Epithelial cell of prostate (primary cell): Measurements from ENCODE around the gene ATP8B4.
"Not testable (repeated sequence)": the region's sequence is repeated elsewhere in the genome, so short reads cannot be mapped to it uniquely, and the experiment has no call there.

Experiments
- DNase-seq: peaks from one replicate; pipeline ENCODE4 v3.0.0-alpha.2; 2011; ENCODE audit warnings: low read depth, low spot score
- H3K27ac ChIP-seq: fragments of 450-650 bp; 2 replicates; pipeline ENCODE4 v1.5.1; 2017; ENCODE audit warnings: mild to moderate bottlenecking

ATP8B4 gene

DNA sequence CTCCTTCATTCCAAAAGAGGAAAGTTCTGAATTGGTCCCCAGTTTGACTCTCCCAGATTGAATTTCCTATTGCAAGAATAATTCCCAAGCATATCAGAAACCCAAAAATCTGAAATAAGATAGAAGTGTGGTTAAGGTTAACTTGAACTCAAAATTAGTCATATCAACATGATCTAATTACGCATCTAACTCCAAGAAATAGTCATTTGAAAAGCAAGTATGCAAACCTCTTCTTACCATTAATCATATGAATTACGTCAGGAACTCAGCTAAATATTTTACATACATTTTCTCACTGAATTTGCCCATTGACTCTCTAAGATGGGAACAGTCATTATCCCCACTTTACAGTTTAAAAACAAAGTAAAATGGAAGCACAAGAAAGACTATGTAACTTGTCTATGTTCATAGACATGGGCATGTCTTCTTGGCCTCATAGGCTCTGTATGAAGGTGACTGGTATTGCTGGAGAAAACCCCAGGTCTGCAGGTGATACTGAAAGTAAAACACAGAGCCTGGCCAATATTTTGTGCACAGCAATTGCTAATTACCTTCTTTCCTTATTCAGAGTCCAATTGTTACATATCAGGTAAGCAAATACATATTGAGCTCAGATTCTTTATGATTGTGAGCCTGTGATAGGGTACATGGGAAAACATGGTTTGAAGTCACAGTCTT is 139.2 kb downstream of the ATP8B4 start:
- no peak overlapping the region for H3K27ac ChIP-seq

DNA sequence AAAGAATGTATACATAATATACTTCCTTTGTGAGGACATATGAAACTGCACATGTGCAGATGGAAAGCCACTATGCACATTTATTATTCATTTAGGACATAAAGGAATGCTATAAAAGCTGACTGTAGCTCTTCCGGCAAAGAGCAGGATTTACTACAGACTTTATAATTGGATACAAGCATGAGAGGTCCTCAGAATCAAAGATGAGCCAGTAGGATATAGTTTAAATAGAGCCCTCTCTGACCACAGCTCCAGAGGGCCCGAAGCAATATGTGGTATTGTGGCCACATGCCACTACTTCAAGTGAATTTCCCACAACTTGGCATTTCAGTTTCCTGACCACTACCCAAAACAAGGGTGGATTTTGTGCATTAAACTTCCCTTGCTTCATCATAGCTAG is 140.9 kb downstream of the ATP8B4 start:
- no peak for DNase-seq

More for the DNA sequence above, 139.2 kb downstream of the ATP8B4 start:
- no peak for DNase-seq

DNA sequence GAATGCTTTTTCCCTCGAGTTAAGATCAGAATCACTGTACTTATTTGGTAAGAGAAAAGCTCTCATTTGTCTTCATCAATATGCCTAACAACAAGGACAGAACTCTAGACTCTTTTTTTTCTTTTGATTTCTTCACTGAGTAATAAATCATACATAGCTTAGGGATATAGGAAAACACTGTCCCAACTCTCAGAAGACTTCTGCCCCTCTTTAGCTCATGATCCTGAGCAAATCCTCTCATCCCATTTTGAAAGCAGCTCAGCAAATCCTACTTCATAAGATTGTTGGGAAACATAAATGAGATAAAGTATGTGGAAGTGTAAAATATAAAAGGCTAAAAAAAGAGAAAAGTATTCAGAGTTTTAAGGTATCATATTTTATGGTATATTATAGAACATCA is 141.7 kb downstream of the ATP8B4 start:
- H3K27ac ChIP-seq = no peak overlapping the region

More for the DNA sequence above, 140.9 kb downstream of the ATP8B4 start:
- no peak overlapping the region for H3K27ac ChIP-seq

DNA sequence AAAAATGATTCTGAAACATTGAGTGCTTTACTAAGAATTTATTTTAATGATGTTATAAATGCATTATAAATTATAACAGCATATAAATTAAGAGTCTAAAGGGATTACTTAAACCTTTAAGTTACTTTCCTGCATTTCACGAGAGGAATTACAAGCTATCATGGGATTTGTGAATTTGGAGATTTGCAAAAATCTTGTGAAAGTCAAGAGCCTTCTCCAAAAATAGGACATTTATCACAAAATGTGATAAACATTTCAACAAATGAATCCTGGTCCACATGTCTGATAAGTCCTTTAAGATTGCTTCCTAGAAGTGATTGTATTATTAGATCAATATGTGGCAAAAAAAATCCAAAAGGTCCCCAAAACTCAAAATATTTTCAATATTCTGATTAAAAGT is 154.5 kb downstream of the ATP8B4 start:
- no peak for DNase-seq

More for the DNA sequence above, 141.7 kb downstream of the ATP8B4 start:
- no peak for DNase-seq

DNA sequence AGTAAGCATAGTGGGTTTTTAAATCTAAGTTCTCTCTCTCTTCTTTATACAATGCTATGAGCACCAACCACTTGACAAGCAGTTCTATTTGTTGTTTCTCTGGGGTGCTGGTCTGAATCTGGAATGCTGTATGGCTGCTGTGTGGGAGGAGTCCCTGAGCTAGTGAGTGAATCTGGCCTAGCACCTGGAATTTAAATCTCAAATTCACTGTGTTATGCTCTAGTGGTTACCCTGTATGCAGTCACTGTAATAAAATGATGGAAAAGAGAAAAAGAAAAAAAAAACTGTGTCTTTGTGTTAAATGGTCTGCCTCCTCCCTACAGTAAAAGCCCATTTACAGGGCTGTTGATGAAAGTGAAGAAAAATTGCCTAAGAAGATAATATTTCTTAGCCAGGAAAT is 155.0 kb downstream of the ATP8B4 start:
- no peak overlapping the region for H3K27ac ChIP-seq
- no peak for DNase-seq

More for the DNA sequence above, 154.5 kb downstream of the ATP8B4 start:
- H3K27ac ChIP-seq = no peak overlapping the region

DNA sequence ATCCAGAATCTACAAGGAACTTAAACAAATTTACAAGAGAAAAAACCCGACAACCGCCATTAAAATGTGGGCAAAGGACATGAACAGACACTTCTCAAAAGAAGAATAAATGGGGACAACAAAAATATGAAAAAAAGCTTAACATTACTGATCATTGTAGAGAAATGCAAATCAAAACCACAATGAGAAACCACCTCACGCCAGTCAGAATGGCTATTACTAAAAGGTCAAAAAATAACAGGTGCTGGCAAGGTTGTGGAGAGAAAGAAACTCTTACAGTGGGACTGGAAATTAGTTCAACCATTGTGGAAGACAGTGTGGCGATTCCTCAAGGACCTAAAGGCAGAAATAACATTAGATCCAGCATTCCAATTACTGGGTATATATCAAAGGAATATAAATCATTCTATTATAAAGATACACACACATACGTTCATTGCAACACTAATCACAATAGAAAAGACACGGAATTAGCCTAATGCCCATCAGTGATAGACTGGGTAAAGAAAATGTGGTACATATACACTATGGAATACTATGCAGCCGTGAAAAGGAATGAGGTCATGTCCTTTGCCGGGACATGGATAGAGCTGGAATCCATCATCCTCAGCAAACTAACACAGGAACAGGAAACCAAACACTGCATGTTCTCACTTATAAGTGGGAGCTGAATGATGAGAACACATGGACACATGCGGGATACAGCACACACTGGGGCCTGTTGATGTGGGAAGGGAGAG is 155.8 kb downstream of the ATP8B4 start:
- DNase-seq, H3K27ac ChIP-seq: not testable (repeated sequence)

DNA sequence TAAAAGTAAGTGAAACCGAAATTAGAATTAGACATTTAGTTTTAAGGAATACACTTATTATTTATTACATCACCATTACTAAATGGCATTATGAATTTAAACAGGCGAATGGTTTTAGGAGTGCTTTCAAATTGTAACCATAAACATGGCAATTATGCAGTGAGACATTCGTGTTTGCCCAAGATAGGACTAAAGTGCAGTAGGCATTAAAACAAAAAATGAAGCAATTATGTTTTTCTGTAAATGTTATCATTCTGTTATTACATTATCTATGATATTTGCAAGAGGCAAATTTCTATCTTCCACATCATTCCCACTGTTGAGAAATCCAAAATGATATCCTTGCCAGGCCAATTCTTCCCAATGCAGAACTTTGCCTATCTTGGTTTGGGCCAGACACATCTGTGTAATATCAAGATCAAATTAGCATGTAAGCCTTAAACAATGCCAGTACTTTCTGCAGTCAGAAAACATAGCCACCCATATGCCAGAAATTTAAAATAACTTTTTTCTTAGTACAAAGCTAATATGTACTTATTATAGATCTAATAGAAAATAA is 156.9 kb downstream of the ATP8B4 start:
- H3K27ac ChIP-seq = no peak overlapping the region
- DNase-seq = no peak

DNA sequence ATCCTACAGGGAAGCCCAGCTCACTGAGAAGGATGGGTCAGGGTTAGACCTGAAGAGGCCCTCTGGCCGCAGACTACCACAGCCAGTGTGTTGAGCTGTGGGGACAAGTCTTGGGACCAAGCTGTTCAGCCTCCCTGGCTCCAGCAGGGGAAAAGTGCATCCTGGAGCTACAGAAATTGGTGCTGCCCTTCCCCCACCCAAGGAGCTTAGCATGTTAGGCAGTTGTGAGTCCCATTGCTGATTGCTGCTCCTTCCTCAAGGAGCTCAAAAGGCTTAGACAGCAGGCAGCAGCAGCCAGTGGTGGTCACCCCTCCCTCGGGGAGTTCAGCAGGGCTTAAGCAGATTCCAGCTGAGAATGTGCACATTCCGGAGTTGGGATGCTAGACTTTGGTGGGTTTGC is 165.6 kb downstream of the ATP8B4 start:
- DNase-seq = no peak
- no peak overlapping the region for H3K27ac ChIP-seq

DNA sequence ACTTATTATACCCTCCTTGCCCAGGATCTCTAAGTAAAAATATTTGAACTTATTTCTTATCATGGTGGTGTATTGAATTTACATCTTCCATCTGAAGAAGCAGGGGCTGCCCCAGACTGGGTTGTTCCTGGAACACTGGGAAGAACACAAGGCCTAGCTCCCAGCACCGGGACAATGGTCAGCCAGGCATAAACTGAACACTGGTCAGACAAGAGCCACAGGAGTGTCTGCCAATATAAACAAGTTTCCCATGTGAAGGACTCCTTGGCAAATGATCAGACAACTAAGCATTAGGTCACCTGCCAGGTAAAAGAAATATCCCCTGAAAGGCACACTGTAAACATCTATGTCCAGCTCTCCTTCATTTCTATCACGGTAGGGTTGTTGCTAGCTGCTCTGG is 172.4 kb downstream of the ATP8B4 start:
- DNase-seq = no peak
- H3K27ac ChIP-seq = no peak overlapping the region

DNA sequence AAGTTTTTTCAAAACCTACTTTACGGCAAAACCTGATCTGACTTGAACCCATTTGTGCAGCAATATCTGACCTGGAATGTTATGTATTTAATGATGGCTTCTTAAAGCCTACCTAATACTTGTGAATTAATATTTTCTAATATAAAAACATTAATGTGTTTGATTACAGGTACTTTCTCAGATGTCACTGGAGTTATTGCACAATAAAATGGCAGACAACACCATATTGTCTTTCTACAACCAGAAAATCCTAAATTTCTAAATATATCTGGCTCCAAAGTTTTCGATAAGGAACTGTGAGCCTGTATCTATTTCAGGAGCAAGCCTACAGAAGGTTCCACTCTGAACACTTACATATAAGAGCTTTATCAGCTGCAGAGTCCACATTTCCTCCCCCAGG is 184.5 kb downstream of the ATP8B4 start:
- DNase-seq = no peak
- H3K27ac ChIP-seq = no peak overlapping the region

DNA sequence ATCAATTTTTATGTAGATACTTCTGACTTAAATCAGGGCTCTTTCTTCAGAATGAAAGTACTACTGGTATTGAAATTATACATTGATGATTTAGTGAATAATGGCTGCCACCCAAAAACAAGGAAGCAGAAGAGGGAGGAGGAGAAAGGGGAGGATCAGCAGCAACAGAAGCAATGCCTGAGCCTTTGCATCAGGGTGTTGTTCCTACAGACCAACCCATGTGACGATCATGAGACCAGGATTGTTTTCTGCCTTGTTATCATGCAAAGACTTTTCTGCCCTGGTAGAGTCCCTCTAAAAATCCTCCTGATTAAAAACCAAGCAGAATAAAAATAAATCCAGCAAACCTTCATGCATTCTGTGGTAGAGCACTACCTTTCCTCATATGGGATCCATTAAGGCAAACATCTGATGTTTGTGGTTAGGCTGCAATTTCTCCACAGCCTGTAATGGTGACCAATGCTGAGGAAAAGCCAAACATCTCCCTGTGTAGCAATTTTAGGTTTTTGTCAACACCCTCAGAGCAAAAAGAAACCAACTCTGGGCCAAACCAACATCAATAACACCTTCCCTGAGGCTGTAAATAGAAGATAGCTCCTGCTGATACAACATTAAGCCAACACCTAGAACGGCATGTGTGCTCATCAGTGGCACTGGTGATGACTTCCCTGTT is 191.7 kb downstream of the ATP8B4 start:
- DNase-seq = no peak
- H3K27ac ChIP-seq = no peak overlapping the region

DNA sequence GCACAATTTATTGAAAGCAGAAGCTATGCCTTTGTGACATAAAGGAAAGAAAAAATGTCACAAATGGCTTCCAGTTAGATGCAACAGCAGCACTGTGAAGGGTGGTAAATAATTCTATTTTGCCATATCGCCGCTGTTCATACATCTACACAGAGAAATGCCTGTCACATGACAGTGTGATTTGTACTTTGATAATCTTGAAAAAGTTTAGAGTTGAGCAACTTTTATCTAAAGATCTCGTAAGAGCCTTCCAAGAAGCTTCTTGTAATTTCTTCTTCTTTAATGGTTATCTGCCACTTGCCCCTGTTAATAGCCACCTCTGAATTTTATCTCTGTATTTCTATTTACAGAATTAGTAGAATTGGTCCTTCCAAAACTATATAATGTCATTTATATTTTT is 192.3 kb downstream of the ATP8B4 start:
- no peak for DNase-seq
- H3K27ac ChIP-seq = no peak overlapping the region

DNA sequence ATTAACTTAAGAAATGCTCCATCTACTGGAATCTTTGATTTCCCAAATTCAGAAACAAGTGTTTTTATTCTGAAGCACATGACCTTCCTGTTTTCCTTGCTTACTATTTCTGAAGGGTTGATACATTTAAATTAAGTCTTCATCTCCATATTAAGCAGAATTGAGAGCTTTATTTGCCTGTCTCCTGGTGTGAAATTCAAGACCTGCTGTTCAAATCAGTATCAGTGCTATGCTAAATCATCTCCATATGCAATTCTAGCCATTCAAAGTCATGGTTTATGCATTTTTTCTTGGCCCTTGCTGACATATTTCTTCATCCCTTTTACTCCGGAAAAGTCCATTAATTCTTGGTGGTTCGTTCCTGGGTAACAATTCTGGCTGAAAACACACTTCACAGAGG is 195.4 kb downstream of the ATP8B4 start:
- no peak for DNase-seq
- H3K27ac ChIP-seq = no peak overlapping the region

DNA sequence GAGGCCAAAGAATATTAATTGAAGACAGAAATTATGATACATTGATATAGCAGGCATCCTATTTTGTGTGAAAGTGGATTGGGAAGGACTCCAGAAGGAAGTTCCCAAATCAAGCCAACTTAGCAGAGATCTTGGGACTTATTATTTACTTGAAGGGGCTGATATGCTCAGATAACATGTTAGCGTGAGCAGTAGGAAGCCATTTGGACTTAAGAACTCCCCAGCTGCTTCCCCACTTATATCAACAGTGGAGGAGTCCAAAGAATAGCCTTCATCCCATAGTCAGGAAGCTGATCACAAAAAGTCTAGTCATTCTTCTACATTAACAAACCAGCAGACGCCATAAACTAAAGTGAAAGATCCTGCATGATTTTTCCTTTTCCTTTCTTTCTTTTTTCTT is 200.0 kb downstream of the ATP8B4 start:
- DNase-seq = no peak
- no peak overlapping the region for H3K27ac ChIP-seq

DNA sequence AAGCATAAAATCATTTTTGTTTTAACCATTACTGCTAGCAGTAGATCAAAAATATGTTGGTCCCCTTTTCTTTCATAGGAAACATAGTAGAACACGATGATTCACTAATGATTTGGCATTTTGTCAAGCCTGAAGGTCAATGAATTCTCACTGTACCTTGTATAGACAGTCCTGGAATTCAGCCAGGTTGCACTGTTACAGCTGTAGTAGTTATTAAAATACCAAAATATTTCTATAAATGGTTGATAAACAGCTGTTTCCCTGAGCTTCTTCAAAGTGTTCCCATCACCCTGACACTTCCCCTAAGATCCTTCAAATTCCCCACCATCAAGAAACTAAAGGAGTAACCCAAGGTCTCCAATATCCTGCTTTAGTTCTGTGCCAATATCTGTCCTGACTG is 200.9 kb downstream of the ATP8B4 start:
- DNase-seq = no peak
- no peak overlapping the region for H3K27ac ChIP-seq

DNA sequence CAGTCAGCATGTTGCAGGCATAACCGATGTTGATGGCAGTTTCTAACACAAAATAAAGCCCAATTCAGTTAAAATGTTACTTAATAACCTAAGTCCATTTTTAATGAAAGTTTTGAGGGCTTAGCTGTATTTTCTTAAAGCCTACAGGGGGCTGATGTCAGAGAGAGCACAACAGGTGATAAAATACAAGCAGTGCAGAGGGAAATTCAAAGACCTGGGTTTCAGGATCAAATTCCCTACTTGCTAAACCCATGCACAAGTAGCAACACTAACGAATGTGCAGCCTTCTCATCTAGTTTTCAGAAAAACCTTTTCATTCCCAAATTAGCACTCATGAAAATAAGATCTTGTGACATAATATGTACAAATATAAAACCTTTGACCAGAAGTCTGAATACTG is 202.0 kb downstream of the ATP8B4 start:
- no peak overlapping the region for H3K27ac ChIP-seq
- no peak for DNase-seq

DNA sequence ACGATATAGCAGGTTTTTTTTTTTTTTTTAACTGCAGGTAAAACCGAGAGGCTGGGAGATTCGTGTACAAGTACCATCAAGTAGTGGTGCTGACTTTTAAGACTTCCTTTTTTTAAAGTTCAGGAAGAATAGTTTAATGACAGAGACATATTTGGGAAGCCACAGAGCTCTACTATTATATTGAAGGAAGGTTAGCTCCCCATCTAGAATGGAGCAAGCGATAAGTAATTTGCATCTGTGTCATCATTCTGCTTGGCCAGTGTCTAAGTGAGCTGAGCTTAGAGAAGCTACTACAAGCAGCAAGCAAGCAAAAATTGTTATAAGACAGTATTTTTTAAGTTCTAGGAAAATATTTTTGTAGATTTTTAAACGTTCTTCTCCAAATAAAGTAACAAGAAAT is 203.2 kb downstream of the ATP8B4 start:
- no peak for DNase-seq
- H3K27ac ChIP-seq = no peak overlapping the region

DNA sequence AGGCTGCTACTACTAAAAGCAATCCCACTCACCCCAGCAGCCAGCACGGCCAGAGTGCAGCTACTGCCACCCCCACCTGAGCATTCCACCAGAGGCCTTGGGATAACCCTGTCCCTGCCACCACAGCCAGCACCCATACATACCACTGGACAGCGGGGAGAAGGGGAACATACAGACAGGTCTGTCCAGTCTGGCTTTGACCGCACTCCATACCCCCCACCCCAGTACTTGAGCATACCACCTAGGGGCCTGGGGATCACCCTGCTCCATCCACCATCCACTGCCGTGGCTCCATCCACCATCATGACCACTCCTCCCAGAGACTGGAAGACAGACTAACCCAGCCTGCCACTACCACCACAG is 210.1 kb downstream of the ATP8B4 start:
- H3K27ac ChIP-seq = no peak overlapping the region
- DNase-seq = no peak

DNA sequence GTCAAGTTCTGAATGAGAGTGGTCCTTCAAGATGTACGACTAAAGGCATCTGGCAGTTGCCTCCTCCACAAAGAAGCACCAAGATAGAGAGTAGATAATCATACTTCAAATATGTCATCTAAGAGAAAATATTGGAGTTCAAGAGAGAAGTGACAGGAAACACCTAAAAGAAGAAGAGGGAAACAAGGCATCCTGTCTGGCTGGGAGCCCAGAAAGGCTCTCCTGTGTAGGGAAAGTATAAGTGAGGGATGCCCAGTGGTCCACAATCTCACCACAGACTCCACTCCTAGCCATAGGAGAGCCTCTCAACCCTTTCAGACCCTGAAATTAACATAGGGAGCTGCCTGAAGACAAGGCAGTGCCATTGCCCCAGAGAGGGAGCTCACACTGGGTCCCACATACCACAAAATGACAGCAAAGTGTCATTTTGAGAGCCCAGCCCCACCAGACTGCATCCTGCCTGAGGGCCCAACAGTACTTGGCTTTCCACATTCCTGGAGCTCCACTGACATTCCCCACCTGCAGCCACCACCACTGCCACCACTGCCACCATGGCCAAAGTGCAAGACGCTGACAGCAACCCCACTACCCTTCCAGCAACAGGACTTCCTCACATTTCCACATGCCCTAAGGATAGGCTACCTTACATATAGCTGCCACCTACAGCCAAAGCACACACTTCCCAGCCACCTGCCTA is 210.6 kb downstream of the ATP8B4 start:
- DNase-seq = no peak
- no peak overlapping the region for H3K27ac ChIP-seq

DNA sequence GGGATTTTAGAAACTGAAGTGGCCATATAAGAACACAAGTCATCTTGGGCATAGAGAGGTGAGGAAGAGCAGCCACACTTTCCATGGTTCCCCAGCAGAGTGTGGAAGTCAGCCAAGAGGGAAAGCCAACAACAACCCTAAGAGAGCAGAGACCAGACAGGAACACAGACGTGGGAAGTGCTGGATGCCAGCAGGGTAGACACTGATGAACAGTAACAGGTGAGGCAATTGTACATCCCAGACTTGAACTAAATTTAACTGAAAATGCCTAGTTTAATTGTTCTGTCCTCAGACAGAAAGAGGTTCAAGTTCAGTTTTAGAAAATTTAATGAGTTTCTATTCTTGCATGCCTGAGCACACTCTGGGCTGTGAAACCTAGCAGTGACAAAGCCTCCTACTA is 212.1 kb downstream of the ATP8B4 start:
- H3K27ac ChIP-seq = no peak overlapping the region
- no peak for DNase-seq

DNA sequence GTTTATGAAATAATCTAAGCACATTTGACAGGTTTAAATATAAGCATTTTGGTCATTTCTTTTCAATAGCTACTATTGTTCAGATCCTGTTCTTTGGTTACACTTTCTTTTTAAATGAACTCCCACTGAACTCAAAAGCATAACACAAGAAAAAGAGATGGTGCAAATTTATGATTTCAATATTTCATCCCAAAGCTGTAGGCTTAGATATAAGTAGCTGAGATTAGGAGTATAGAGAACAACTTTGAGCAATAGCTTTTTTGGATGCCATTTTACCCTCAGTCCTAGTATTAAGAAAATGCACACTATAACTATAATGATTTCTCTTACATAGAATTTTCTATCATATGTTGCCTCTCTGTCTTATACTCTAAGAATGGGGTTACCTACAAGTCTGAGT is 213.8 kb downstream of the ATP8B4 start:
- no peak overlapping the region for H3K27ac ChIP-seq
- no peak for DNase-seq
